Measurements from ENCODE around the gene CASK. TPM values are rescaled to one million over a fixed set of nuclear protein-coding genes. Genes with fewer than 3 reads are reported as not detected.

Gene CASK
- total RNA-seq, 1 experiment from 2014 or later = 33.5 TPM

DNA sequence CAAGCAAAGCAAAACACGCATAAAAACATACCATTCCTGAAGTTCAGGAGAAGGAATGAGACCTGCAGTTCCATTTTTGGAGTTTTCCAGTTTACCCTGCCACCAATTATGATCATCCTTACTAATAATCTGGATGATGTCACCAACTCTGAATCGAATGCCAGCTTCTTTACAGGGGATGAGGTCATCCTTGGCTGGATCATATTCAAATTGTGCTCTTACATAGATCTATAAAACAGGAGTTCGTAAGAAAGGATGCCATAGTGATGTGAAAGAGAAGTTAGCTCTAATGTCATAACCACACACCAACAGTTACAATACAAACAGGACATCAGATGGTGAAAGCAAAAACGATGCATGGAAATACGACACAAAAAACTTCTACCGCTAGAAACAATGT is 369.7 kb downstream of the CASK start:
- no TSS peak for BruUV-seq (replicated peaks)
- peaks cover 1% of the 10 kb centered on the region for H3K4me1 ChIP-seq (ENCODE audit: insufficient read depth, low read length, poor library complexity, severe bottlenecking)
- no peak overlapping the region for H3K4me3 ChIP-seq (ENCODE audit: low read depth, low read length, poor library complexity, severe bottlenecking)
- TF ChIP-seq, protein P1, sequence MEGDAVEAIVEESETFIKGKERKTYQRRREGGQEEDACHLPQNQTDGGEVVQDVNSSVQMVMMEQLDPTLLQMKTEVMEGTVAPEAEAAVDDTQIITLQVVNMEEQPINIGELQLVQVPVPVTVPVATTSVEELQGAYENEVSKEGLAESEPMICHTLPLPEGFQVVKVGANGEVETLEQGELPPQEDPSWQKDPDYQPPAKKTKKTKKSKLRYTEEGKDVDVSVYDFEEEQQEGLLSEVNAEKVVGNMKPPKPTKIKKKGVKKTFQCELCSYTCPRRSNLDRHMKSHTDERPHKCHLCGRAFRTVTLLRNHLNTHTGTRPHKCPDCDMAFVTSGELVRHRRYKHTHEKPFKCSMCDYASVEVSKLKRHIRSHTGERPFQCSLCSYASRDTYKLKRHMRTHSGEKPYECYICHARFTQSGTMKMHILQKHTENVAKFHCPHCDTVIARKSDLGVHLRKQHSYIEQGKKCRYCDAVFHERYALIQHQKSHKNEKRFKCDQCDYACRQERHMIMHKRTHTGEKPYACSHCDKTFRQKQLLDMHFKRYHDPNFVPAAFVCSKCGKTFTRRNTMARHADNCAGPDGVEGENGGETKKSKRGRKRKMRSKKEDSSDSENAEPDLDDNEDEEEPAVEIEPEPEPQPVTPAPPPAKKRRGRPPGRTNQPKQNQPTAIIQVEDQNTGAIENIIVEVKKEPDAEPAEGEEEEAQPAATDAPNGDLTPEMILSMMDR (conservative IDR thresholded peaks at IDR 0.05; ENCODE audit: low read depth, low read length) = no peak
- TF ChIP-seq EZH2 (IDR thresholded peaks at IDR 0.05; ENCODE audit: borderline replicate concordance, low read depth, low read length, poor library complexity, severe bottlenecking) = no peak
- DNase-seq (ENCODE audit: low spot score) = no peak
- CTCF ChIA-PET = no interaction called here
- H3K27ac ChIP-seq (ENCODE audit: low read depth, low read length, poor library complexity, severe bottlenecking) = no peak overlapping the region
- intact Hi-C loops (cut with micrococcal nuclease; ENCODE audit: unreplicated experiment) = loop anchor here (10.0 kb wide), 2 partner anchors 181 to 2001 kb away; no protein-coding TSS in a partner anchor
- POLR2A ChIA-PET (ENCODE audit: low non-redundant PET) = no interaction called here
- no peaks in the 10 kb centered on the region for H3K27me3 ChIP-seq (replicated peaks; ENCODE audit: insufficient read depth, low read depth, low read length, poor library complexity)
- H3K36me3 ChIP-seq (ENCODE audit: insufficient read depth, low read length, poor library complexity, severe bottlenecking) = no peaks in the 10 kb centered on the region
- no peaks in the 10 kb centered on the region for H3K9me3 ChIP-seq (ENCODE audit: low read depth, low read length, poor library complexity, severe bottlenecking)

DNA sequence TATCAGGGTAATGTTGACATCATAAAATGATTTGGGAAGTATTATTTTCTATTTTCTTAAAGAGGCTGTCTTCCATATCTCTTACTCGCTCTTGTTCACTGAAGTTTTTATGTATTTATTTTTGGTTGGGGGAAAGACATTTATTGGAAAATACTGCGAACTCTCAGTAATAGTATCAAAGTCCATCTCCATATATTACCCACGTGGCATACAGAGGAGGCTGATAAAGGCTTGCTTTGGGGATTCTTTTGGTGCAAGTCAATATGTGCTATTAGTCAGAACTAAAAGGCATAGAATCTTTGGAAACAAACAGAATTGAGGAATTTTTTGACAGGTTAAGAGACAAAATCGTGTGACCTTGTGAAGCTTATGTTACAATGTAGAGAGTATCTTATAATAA is 374.9 kb downstream of the CASK start:
- Histone ChIP-seq H3K27me3 (replicated peaks; ENCODE audit: insufficient read depth, low read depth, low read length, poor library complexity) (no peaks in the 10 kb centered on the region), H3K9me3 (ENCODE audit: low read depth, low read length, poor library complexity, severe bottlenecking) (no peaks in the 10 kb centered on the region), H3K36me3 (ENCODE audit: insufficient read depth, low read length, poor library complexity, severe bottlenecking) (no peaks in the 10 kb centered on the region), H3K27ac (ENCODE audit: low read depth, low read length, poor library complexity, severe bottlenecking) (no peak overlapping the region), H3K4me3 (ENCODE audit: low read depth, low read length, poor library complexity, severe bottlenecking) (no peak overlapping the region), H3K4me1 (ENCODE audit: insufficient read depth, low read length, poor library complexity, severe bottlenecking) (no peaks in the 10 kb centered on the region)
- POLR2A ChIA-PET (ENCODE audit: low non-redundant PET) = no interaction called here
- DNase-seq (ENCODE audit: low spot score) = no peak
- TF ChIP-seq, protein P1 (conservative IDR thresholded peaks at IDR 0.05; ENCODE audit: low read depth, low read length) = no peak
- no peak for TF ChIP-seq EZH2 (IDR thresholded peaks at IDR 0.05; ENCODE audit: borderline replicate concordance, low read depth, low read length, poor library complexity, severe bottlenecking)
- intact Hi-C loops (cut with micrococcal nuclease; ENCODE audit: unreplicated experiment) = no loop called here
- CTCF ChIA-PET = no interaction called here
- BruUV-seq (replicated peaks) = no TSS peak

GRCh38 chrX:41543668-41544067 is 379.7 kb downstream of the CASK start:
- POLR2A ChIA-PET (ENCODE audit: low non-redundant PET) = no interaction called here

More at GRCh38 chrX:41543668-41544067, 379.7 kb downstream of the CASK start:
- Histone ChIP-seq H3K27me3 (replicated peaks; ENCODE audit: insufficient read depth, low read depth, low read length, poor library complexity) (no peaks in the 10 kb centered on the region), H3K4me1 (ENCODE audit: insufficient read depth, low read length, poor library complexity, severe bottlenecking) (no peaks in the 10 kb centered on the region), H3K36me3 (ENCODE audit: insufficient read depth, low read length, poor library complexity, severe bottlenecking) (no peaks in the 10 kb centered on the region), H3K9me3 (ENCODE audit: low read depth, low read length, poor library complexity, severe bottlenecking) (no peaks in the 10 kb centered on the region), H3K27ac (ENCODE audit: low read depth, low read length, poor library complexity, severe bottlenecking) (no peak overlapping the region), H3K4me3 (ENCODE audit: low read depth, low read length, poor library complexity, severe bottlenecking) (no peak overlapping the region)
- CTCF ChIA-PET = no interaction called here
- no TSS peak for BruUV-seq (replicated peaks)
- TF ChIP-seq, protein P1 (conservative IDR thresholded peaks at IDR 0.05; ENCODE audit: low read depth, low read length) = no peak
- TF ChIP-seq EZH2 (IDR thresholded peaks at IDR 0.05; ENCODE audit: borderline replicate concordance, low read depth, low read length, poor library complexity, severe bottlenecking) = no peak
- intact Hi-C loops (cut with micrococcal nuclease; ENCODE audit: unreplicated experiment) = no loop called here
- no peak for DNase-seq (ENCODE audit: low spot score)

Measured in A673 (cell line).